A549 (cell line): ENCODE results near the gene PDE4D.

Experiments
- CBX8 ChIP-seq: fragments of 200-600 bp; sonication (generic); IDR thresholded peaks from 2 replicates; pipeline ENCODE4 v1.6.1; 2016
- CHD2 ChIP-seq: fragments of 150-350 bp; IDR thresholded peaks from 2 replicates; pipeline ENCODE4 v1.6.1; 2014; ENCODE audit warnings: low read length; ENCODE audit not compliant: partially characterized antibody
- ESRRA ChIP-seq: fragments of 150-350 bp; IDR thresholded peaks from 2 replicates; pipeline ENCODE4 v1.6.1; 2014; ENCODE audit warnings: mild to moderate bottlenecking, low read length, borderline replicate concordance
- FOXS1 ChIP-seq: fragments of 250-450 bp; sonication (Bioruptor Pico); IDR thresholded peaks from 2 replicates; pipeline ENCODE4 v1.5.0; 2020; ENCODE audit warnings: mild to moderate bottlenecking, moderate library complexity
- JUN ChIP-seq, 2 experiments: fragments of >200 bp; sonication (Bioruptor Twin); formaldehyde crosslinking; IDR thresholded peaks; 2 replicates in 1 of 2; 3 replicates in 1 of 2; pipeline ENCODE4 v1.6.1; 2016 to 2017
- MAFK ChIP-seq: fragments of 450-650 bp; IDR thresholded peaks from 2 replicates; pipeline ENCODE4 v1.6.1; 2014; ENCODE audit not compliant: partially characterized antibody
- POLR2A ChIP-seq: IDR thresholded peaks from 2 replicates; pipeline ENCODE4 v1.6.1; 2012; ENCODE audit warnings: mild to moderate bottlenecking, low read length
- RAD21 ChIP-seq, 2 experiments: fragments of >200 bp in 1 of 2; sonication (Bioruptor Twin) in 1 of 2; formaldehyde crosslinking in 1 of 2; IDR thresholded peaks in 1 of 2; conservative IDR thresholded peaks in 1 of 2; 2 replicates in 1 of 2; 3 replicates in 1 of 2; pipeline ENCODE4 v1.6.1; 2012 to 2018; ENCODE audit warnings: inconsistent platforms in 1 of 2
- REST ChIP-seq: fragments of 200-600 bp; sonication (generic); IDR thresholded peaks from 2 replicates; pipeline ENCODE4 v1.6.1; 2016; ENCODE audit warnings: antibody characterized with exemption, mild to moderate bottlenecking, moderate library complexity
- SMC3 ChIP-seq: fragments of >200 bp; sonication (Bioruptor Twin); formaldehyde crosslinking; IDR thresholded peaks from 3 replicates; pipeline ENCODE4 v1.6.1; 2018; ENCODE audit warnings: inconsistent platforms
- ZNF302 ChIP-seq: fragments of 250-450 bp; sonication (Bioruptor Pico); IDR thresholded peaks from 2 replicates; pipeline ENCODE4 v1.9.0; 2021; ENCODE audit warnings: inconsistent platforms, mild to moderate bottlenecking, moderate library complexity
- TF ChIP-seq, protein P1 (sequence below): fragments of >200 bp; sonication (Bioruptor Twin); formaldehyde crosslinking; IDR thresholded peaks from 3 replicates; pipeline ENCODE4 v1.5.1; 2016
- TF ChIP-seq, protein P2 (sequence below): fragments of 450-650 bp; IDR thresholded peaks from 2 replicates; pipeline ENCODE4 v1.6.1; 2014; ENCODE audit warnings: antibody characterized with exemption

- no peak for TF ChIP-seq JUN (IDR thresholded peaks at IDR 0.05)
- TF ChIP-seq POLR2A, result no peak
- no peak for TF ChIP-seq RAD21 (conservative IDR thresholded peaks at IDR 0.05 in 1 of 2, IDR thresholded peaks at IDR 0.05 in 1 of 2)
- TF ChIP-seq, protein P1, sequence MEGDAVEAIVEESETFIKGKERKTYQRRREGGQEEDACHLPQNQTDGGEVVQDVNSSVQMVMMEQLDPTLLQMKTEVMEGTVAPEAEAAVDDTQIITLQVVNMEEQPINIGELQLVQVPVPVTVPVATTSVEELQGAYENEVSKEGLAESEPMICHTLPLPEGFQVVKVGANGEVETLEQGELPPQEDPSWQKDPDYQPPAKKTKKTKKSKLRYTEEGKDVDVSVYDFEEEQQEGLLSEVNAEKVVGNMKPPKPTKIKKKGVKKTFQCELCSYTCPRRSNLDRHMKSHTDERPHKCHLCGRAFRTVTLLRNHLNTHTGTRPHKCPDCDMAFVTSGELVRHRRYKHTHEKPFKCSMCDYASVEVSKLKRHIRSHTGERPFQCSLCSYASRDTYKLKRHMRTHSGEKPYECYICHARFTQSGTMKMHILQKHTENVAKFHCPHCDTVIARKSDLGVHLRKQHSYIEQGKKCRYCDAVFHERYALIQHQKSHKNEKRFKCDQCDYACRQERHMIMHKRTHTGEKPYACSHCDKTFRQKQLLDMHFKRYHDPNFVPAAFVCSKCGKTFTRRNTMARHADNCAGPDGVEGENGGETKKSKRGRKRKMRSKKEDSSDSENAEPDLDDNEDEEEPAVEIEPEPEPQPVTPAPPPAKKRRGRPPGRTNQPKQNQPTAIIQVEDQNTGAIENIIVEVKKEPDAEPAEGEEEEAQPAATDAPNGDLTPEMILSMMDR, result no peak
- TF ChIP-seq CBX8, result no peak
- no peak for TF ChIP-seq MAFK
- TF ChIP-seq SMC3, result no peak
- TF ChIP-seq FOXS1 (CRISPR knock-in tag), result no peak
- TF ChIP-seq CHD2, result no peak
- TF ChIP-seq REST, result no peak
- TF ChIP-seq ZNF302 (CRISPR knock-in tag), result no peak
- TF ChIP-seq, protein P2, sequence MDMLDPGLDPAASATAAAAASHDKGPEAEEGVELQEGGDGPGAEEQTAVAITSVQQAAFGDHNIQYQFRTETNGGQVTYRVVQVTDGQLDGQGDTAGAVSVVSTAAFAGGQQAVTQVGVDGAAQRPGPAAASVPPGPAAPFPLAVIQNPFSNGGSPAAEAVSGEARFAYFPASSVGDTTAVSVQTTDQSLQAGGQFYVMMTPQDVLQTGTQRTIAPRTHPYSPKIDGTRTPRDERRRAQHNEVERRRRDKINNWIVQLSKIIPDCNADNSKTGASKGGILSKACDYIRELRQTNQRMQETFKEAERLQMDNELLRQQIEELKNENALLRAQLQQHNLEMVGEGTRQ, result no peak
- no peak for TF ChIP-seq ESRRA
These were observed 135.0 kb downstream of the PDE4D start for GRCh38 chr5:59758566-59758965.
